ENCODE measurements around the gene OSBPL9. TPM values are rescaled to one million over a fixed set of nuclear protein-coding genes. Genes with fewer than 3 reads are reported as not detected.

The OSBPL9 gene
- total RNA-seq, 2 donors from 2014 or later, result 94.1 to 114 TPM

DNA sequence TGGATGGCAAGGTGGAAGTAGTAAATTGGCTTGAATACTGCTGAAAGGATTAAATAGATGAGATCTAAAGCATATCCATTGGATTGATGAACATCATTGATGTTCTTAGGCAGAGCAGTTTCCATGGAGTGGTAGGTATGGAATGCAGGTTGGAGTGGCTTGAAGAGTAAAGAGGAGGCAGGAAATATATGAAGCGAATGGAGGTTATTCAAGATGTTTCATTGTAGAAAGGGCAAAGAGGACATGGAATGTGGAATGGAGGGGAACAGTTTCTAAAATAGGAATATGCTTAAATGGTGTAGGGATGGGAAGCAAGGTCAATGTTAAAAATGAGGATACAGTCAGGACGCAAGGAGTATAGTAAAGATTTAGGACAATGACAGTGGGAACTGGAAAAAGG is 6.1 kb downstream of the OSBPL9 start:
- DNase-seq (ENCODE audit: low spot score) (no peak), ATAC-seq (ENCODE audit: insufficient number of reproducible peaks, low FRiP score, low read depth) (no peak)
- TF ChIP-seq, protein P1, sequence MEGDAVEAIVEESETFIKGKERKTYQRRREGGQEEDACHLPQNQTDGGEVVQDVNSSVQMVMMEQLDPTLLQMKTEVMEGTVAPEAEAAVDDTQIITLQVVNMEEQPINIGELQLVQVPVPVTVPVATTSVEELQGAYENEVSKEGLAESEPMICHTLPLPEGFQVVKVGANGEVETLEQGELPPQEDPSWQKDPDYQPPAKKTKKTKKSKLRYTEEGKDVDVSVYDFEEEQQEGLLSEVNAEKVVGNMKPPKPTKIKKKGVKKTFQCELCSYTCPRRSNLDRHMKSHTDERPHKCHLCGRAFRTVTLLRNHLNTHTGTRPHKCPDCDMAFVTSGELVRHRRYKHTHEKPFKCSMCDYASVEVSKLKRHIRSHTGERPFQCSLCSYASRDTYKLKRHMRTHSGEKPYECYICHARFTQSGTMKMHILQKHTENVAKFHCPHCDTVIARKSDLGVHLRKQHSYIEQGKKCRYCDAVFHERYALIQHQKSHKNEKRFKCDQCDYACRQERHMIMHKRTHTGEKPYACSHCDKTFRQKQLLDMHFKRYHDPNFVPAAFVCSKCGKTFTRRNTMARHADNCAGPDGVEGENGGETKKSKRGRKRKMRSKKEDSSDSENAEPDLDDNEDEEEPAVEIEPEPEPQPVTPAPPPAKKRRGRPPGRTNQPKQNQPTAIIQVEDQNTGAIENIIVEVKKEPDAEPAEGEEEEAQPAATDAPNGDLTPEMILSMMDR (IDR thresholded peaks at IDR 0.05), result no peak
- peaks cover 51 to 68% of the 10 kb centered on the region in 2 donors for H3K4me1 ChIP-seq (ENCODE audit: control insufficient read depth in 1 of 2, low read depth in 2 of 2)
- peak overlapping the region; percentile 34 to 71 for H3K27ac ChIP-seq
- H3K9me3 ChIP-seq, result no peaks in the 10 kb centered on the region
- no peaks in the 10 kb centered on the region for H3K27me3 ChIP-seq (replicated peaks; ENCODE audit: insufficient read depth)
- peak overlapping the region; percentile 26 for H3K4me3 ChIP-seq
- H3K36me3 ChIP-seq, result no peaks in the 10 kb centered on the region

DNA sequence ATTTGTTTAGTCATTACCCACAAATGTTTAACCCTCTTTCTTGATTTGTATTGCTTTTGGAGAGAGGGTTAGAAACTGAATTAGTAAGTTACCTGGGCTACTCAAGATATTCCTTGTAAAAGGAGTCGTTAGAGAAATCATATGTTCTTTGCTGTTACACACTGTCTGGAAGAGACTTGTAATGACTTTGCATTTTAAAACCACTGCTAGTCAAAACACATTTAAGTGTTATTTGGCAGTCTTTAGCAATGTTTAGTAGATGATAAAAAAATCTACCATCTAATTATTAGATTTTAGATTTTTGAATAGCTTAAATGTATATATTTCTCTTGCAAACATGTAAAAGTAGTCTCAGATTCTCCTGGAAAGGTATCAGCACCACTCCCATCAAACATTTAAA is 6.6 kb downstream of the OSBPL9 start:
- no peaks in the 10 kb centered on the region for H3K36me3 ChIP-seq
- peak overlapping the region; percentile 34 to 71 for H3K27ac ChIP-seq
- no peaks in the 10 kb centered on the region for H3K9me3 ChIP-seq
- no peak for ATAC-seq (ENCODE audit: insufficient number of reproducible peaks, low FRiP score, low read depth)
- H3K4me1 ChIP-seq (ENCODE audit: control insufficient read depth in 1 of 2, low read depth in 2 of 2), result peaks cover 50 to 67% of the 10 kb centered on the region in 2 donors
- no peak overlapping the region for H3K4me3 ChIP-seq
- no peaks in the 10 kb centered on the region for H3K27me3 ChIP-seq (replicated peaks; ENCODE audit: insufficient read depth)
- DNase-seq (ENCODE audit: low spot score), result no peak
- TF ChIP-seq, protein P1 (IDR thresholded peaks at IDR 0.05), result no peak

DNA sequence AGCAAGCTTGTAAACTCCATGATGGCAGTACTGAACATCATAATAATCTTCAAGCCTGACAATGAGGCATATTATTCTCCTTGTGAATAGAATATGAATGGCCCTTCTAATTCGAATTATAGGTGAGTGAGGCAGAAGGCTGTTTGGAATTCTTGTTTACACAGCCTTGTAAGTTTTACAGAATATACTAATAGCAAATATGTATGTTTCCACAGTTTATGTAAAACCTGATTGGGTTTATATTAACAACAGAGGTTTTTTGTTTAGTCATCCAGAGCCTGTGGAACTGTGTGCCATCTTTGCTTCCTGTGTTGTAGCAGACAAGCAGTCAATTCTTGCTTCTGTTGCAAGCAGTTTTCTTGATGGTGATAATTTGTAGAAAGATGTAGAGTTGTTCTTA is 8.0 kb downstream of the OSBPL9 start:
- Histone ChIP-seq H3K4me1 (ENCODE audit: control insufficient read depth in 1 of 2, low read depth in 2 of 2) (peaks cover 46 to 71% of the 10 kb centered on the region in 2 donors), H3K27ac (peak overlapping the region in 1 of 2 donors; percentile 51)
- no peak for ATAC-seq (ENCODE audit: insufficient number of reproducible peaks, low FRiP score, low read depth)

DNA sequence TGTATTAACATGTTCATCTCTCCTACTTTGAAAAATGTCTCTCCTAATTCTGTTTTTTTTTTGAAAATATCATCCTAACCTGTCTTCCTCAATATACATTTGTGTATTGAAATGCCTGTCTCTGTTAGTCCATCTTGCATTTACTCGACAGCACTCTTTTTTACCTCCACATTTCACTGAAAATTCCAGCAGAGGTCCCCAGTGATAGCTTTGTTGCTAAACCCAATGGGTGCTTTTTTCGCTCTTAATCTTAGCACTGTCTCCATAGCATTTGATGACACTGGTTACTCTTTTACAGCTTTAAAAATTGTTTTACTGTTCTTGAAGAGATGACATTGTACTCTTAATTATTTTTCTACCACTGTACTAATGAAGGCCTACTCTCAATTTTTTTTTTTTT is 10.8 kb downstream of the OSBPL9 start:
- H3K27ac ChIP-seq, result no peak overlapping the region
- TF ChIP-seq, protein P1 (IDR thresholded peaks at IDR 0.05), result peak; percentile 22

More for the DNA sequence above, 8.0 kb downstream of the OSBPL9 start:
- Histone ChIP-seq H3K36me3 (no peaks in the 10 kb centered on the region), H3K27me3 (replicated peaks; ENCODE audit: insufficient read depth) (no peaks in the 10 kb centered on the region), H3K9me3 (no peaks in the 10 kb centered on the region), H3K4me3 (no peak overlapping the region)
- TF ChIP-seq, protein P1 (IDR thresholded peaks at IDR 0.05), result no peak
- DNase-seq (ENCODE audit: low spot score), result no peak

DNA sequence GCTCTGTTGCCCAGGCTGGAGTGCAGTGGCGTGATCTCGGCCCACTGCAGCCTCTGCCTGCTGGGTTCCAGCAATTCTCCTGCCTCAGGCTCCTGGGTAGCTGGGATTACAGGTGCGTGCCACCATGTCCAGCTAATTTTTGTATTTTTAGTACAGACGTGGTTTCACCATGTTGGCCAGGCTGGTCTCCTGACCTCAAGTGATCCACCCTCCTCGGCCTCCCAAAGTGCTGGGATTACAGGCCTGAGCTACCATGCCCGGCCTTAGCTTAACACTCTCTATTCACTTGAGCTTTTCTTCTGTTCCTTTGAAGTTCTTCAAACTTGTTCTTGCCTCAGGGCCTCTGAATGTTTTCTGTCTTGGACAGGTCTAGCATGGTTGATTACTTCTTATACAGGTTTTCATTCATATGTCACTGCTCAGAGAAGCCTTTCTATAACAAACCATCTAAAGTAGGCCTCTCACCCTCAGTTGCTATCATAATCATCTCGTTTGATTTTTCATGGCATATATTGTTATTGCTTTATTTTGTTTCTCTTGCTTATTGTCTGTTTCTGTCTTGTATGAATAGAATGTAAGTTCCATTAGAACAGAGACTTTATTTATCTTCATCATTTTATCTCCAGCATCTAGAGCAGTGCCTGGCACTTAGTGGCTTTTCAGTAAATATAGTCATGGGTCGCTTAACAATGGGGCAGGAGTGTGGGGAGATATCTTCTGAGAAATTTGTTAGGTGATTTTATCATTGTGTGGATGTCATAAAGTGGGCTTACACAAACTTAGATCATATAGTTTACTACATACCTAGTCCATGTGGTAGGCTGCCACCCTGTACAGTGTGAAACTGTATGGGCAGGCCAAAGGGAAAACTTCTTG is 12.1 kb downstream of the OSBPL9 start:
- TF ChIP-seq, protein P1 (IDR thresholded peaks at IDR 0.05), result no peak
- Histone ChIP-seq H3K36me3 (no peaks in the 10 kb centered on the region), H3K27ac (peak overlapping the region in 1 of 2 donors; percentile 20), H3K9me3 (no peaks in the 10 kb centered on the region), H3K27me3 (replicated peaks; ENCODE audit: insufficient read depth) (no peaks in the 10 kb centered on the region), H3K4me1 (ENCODE audit: control insufficient read depth in 1 of 2, low read depth in 2 of 2) (peaks cover 18 to 51% of the 10 kb centered on the region in 2 donors), H3K4me3 (no peak overlapping the region)
- ATAC-seq (ENCODE audit: insufficient number of reproducible peaks, low FRiP score, low read depth) (no peak), DNase-seq (ENCODE audit: low spot score) (no peak)

More for the DNA sequence above, 10.8 kb downstream of the OSBPL9 start:
- H3K27me3 ChIP-seq (replicated peaks; ENCODE audit: insufficient read depth), result no peaks in the 10 kb centered on the region
- H3K4me3 ChIP-seq, result no peak overlapping the region
- H3K4me1 ChIP-seq (ENCODE audit: control insufficient read depth in 1 of 2, low read depth in 2 of 2), result peaks cover 29 to 59% of the 10 kb centered on the region in 2 donors
- H3K36me3 ChIP-seq, result no peaks in the 10 kb centered on the region
- DNase-seq (ENCODE audit: low spot score), result no peak
- no peaks in the 10 kb centered on the region for H3K9me3 ChIP-seq
- no peak for ATAC-seq (ENCODE audit: insufficient number of reproducible peaks, low FRiP score, low read depth)
